GM21723 (cell line): ENCODE data around the gene UBE2K.
"Not testable (repeated sequence)": the region's sequence is repeated elsewhere in the genome, so short reads cannot be mapped to it uniquely, and the experiment has no call there.

Experiments used
- ATAC-seq: cut with Tn5 transposase; IDR thresholded peaks from one replicate; pipeline ENCODE4 v1.9.1; 2021; ENCODE audit warnings: mild to moderate bottlenecking, moderate library complexity; ENCODE audit not compliant: unreplicated experiment

UBE2K gene

DNA sequence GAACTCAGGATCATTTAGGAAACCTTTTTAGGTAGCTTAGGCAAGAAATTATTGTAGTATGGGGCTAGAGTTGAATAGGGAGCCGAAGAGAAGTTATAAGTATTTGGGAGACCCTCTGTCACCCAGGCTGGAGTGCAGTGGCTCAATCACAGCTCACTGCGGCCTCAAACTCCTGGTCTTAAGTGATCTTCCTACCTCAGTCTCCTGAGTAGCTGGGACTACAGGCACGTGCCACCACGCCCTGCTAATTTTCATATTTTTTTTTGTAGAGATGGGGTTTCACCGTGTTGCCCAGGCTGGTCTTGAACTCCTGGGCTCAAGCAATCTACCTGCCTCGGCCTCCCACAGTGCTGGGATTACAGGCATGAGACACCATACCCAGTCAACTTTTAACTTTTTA, 23.3 kb downstream of the UBE2K start:
- ATAC-seq = not testable (repeated sequence)

DNA sequence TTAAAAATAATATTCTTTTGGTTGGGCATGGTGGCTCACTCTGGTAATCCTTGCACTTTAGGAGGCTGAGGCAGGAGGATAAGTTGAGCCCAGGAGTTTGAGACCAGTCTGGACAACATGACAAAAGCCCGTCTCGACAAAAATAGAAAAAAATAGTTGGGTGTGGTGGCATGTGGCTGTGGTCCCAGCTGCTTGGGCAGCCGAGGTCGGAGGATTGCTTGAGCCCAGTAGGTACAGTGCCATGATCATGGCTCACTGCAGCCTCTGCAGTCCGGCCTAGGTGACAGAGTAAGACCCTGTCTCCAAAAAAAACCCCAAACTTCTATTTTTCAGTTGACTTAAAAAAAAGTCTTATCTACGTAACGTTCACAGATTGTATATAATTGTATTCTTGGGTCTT, 23.9 kb downstream of the UBE2K start:
- no peak for ATAC-seq

DNA sequence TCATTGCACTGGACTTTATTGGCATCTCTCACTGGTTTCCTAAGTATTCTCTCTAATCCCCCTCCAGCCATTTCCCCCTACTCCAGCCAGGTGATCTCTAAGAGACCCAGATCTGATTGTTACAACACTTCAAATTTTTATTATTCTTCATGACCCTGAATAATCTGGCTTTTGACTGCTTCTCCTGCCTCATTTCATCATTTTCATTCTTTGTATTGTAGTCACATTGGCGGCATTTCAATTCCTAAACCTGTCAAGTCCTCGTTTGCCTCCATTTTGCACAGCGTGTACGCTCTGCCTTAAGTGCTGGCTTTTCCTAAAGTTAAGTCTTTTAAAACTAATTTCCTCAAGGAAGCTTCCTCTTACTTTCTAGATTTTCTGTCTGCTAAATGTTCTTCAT, 31.6 kb downstream of the UBE2K start:
- no peak for ATAC-seq

DNA sequence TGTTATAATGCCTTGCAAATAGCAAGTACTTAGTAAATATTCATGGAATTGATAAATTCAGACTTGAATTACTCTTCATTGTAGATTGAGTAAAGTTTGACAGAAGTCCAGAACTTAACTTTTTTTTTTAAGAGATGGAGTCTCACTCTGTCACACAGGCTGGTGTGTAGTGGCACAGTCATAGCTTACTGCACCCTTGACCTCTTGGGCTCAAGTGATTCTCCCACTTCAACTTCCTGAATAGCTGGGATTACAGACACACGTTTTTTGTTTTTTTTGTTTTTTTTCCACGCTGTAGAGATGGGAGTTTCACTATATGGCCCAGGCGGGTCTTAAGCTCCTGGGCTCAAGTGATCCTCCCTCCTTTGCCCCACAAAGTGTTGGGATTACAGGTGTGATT, 32.1 kb downstream of the UBE2K start:
- no peak for ATAC-seq

DNA sequence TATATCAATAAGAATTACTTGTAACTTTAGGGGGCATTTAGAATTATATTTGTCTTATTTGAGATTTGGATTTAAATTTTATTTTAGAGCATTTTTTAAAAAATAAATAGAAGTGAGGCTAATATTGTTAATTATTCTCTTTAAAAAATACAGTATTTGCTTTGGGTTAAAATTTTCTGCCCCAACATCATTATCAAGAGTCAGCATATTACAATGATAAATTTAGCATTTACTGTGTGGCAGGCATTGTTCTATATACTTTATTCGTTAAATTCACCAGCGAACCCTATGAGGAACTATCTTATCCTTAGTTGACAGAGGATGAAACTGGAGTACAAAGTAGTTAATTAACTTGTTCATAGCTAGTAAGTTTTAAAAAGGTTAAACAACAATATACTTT, 34.0 kb downstream of the UBE2K start:
- ATAC-seq = no peak

DNA sequence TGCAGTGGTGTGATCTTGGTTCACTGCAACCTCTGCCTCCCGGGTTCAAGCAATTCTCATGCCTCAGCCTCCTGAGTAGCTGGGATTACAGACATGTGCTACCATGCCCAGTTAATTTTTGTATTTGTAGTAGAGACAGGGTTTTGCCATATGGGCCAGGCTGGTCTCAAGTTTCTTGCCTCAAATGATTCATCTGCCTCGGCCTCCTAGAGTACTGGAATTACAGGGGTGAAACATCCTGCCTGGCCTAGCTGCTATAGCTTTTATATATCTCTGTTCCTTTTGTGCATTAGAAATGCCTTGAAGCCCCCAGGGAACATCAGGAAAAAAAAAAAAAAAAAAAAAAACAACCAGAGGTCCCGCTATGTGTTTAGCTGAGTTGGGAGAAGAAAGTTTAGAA, 34.8 kb downstream of the UBE2K start:
- ATAC-seq = no peak

DNA sequence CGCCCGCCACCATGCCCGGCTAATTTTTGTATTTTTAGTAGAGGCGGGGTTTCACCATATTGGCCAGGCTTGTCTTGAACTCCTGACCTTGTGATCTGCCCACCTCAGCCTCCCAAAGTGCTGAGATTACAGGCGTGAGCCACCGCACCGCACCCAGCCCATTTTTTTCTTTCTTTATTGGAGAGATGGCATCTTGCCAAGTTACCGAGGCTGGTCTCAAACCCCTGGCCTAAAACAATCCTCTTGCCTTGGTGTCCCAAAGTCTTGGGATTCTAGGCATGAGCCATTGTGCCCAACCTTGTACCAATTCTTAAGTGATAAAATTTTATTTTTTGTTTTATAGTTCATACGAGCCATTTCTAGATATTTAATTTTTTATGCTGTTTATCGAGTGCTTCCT, 41.7 kb downstream of the UBE2K start:
- ATAC-seq = not testable (repeated sequence)

DNA sequence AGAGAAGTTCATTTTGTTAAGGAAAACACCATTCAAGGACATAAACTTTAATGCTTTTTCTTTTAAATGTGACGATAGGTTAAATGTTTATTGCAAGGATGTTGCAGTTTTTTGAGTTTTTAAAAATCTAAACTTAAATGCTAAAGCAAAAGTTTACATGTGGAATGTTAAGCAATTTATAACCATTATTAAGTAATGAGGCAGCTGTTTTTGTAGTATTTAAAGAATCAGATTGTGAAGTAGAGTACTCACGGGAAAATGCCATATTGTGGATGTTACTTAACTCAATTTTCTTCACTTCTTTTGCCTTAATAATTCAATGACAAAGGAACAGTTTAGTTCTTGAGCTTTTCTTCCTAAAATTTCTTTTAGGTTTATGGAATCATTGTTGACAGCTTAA, 43.5 kb downstream of the UBE2K start:
- no peak for ATAC-seq

DNA sequence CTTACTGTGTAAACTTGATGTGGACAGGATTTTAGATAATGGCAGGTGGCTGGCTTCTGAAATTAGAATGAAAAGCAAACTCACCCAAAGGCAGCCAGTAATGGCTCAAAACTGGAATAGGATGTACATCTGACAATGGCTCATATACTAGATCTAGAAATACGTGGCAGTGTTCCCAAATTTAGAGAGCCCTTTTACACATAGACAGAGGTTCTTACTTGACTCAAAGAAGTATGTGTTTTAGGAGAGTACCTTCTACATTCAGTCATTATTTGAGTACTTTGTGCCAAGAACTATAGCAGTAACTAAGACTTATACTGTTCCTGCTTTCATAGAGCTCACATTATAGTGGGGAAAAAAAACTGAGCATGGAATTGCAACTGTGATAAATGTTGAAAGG, 48.0 kb downstream of the UBE2K start:
- ATAC-seq = no peak

DNA sequence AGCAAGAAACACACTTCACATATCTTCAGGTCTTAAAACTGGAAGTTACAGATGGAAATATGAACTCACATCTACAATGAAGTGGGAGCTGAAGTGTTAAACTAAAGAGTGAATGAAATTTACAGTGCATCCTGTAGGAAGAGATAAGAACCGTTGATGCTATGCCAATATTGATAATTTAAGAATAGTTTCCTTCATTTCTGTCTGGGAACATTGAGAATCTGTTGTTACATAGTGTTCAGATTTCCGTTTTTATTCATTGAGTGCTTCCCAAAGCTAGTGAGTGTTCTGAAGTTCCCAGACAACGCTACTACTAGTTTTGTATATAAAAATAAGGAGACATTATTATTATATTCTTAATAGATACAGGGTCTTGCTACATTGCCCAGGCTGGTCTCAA, 52.3 kb downstream of the UBE2K start:
- no peak for ATAC-seq

DNA sequence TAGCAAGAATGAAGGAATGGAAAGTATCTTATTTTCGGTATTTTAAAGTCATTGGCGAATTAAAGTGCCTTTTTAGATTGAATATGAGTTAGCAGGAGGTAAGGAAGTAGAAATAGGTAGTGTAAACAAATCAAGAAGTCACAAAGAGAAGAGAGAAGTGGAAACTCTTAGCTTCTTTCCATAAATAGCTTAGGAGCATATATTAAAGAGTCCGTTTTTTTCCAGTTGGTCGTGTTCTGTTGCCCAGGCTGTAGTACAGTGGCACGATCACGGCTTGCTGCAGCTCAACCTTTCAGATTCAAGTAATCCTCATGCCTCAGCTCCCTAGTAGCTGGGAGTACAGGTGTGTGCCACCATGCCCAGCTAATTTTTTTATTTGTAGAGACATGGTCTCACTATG, 56.4 kb downstream of the UBE2K start:
- no peak for ATAC-seq

DNA sequence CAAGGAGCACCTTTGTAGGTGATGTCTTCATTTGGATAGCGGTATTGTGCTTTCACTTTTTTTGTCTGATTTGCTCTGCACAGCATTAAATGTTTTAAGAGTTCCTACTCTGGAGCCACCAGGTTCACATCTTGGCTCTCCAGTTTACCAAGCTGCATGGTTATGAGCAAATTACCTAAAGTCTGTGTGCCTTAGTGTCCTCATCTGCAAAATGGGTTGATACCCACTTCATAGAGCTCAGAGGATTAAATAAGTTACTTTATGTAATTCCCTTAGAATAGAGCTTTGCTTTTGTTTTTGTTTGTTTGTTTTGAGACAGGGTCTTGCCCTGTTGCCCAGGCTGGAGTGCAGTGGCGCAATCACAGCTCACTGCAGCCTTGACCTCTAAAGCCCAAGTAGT, 58.2 kb downstream of the UBE2K start:
- no peak for ATAC-seq

DNA sequence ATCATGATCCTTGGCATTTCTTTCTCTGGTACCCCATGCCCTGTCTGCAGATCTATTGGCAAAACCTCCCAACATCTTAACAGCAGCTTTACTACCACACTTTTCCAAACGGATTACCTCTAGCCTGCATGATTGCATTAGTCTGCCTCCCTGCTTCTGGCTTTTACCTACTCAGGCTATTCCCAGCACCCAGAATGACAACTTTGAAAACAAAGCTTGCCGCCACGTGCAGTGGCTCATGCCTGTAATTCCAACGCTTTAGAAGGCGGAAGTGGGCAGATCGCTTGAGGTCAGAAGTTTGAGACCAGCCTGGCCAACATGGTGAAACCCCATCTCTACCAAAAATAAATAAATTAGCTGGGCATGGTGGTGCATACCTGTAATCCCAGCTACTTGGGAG, 60.2 kb downstream of the UBE2K start:
- no peak for ATAC-seq

DNA sequence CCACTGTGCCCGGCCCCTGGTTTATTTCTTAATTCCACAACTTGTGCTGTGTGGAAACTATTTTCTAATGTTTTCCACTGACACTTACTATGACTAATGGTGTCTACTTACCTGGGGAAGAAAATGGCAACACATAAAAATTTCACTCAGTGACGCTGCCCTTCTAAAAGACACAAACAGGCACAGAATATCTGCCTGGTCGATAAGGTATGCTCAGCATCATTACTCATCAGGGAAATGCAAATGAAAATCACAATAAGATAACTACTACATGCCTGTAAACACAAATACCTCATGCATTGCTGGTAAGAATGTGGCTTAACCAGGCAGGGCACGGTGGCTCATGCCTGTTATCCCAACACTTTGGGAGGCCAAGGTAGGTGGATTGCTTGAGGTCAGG, 61.6 kb downstream of the UBE2K start:
- no peak for ATAC-seq

DNA sequence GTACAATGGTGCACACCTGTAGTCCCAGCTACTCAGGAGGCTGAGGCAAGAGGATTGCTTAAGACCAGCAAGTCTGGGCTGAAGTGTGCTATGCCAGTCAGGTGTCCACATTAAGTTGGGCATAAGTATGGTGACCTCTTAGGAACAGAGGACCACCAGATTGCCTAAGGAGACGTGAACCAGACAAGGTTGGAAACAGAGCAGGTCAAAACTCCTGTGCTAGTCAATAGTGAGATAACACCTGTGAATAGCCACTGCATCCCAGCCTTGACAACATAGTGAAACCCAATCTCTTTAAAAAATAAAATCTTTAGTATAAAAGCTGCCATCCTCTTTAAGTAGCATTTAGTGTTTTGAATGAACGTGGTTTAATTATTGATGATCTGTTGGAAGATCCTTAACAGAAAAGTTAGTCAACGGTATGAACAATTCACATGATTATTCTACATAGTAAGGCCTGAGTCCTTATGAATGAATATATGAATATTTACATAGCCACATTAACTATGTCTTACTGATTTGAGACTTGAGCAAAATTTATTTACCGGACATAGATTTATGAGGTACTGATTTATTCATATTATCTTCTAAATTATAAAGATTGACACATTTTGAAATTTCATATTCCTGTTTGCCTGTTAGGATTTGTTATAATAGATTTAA, 63.2 kb downstream of the UBE2K start:
- no peak for ATAC-seq

DNA sequence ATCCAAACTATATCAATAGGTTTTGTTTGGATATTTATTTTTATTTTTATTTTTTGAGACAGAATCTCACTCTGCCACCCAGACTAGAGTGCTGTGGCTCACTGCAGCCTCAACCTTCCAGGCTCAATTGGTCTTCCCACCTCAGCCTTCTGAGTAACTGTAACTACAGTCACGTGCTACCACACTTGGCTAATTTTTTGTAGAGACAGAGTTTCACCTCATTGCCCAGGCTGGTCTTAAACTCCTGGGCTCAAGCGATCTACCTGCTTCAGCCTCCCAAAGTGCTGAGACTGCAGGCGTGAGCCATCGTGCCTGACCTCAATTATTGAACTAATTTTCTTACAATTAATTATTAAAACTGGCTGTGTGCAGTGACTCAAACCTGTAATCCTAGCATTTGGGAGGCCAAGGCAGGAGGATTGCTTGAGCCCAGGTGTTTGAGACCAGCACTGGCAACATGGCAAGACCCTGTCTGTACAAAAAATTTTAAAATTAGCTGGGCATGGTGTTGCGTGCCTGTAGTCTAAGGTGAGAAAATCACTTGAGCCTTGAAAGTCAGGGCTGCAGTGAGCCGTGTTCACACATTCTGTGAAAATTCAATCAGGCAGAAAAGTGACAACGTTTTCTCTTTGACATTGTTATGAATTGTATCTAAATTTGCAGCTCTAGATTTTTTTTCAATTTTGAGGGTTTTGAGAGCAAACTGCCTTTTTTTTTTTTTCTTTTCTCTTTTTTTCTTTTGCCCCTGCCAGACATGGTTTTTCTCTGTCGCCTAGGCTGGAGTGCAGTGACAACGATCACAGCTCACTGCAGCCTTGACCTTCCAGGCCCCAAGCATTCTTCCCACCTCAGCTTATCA, 66.0 kb downstream of the UBE2K start:
- ATAC-seq = peak; percentile 51

DNA sequence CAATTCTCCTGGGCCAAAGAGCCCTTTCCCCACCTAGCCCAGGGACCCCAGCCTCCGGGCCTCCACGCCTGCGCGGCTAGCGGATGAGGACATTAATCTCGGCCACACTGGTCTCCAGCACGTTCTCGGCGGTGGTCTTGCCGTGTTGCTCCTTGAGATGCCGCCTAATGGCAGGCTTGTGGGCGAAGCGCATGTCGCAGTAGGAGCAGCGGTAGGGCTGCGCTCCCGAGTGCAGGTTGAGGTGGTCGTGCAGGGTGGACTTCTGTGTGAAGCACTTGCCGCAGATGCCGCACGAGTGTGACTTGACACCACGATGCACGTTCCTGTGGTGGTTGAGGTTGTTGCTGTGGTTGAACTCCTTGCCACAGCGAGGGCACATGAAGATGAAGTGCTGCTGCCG, 72.1 kb downstream of the UBE2K start:
- ATAC-seq = no peak

DNA sequence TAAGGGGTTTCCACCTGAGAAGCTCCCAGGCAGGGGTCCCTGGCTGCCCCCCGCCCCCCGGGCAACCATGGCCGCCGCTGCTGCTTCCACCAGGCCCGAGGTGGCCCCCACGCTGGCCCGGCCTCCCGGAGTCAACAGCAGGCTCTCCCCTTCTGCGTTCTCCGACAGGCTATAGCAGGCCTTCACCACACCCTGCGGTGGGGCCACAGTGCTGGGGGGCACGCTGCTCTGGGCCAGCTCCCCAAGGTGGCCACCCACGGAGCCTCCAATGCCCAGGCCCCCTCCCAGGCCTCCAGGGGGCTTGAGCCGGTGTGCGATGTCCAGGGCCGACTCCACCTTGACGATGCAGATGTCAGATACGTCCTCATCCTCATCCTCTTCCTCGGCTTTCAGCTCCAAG, 72.5 kb downstream of the UBE2K start:
- ATAC-seq = no peak

DNA sequence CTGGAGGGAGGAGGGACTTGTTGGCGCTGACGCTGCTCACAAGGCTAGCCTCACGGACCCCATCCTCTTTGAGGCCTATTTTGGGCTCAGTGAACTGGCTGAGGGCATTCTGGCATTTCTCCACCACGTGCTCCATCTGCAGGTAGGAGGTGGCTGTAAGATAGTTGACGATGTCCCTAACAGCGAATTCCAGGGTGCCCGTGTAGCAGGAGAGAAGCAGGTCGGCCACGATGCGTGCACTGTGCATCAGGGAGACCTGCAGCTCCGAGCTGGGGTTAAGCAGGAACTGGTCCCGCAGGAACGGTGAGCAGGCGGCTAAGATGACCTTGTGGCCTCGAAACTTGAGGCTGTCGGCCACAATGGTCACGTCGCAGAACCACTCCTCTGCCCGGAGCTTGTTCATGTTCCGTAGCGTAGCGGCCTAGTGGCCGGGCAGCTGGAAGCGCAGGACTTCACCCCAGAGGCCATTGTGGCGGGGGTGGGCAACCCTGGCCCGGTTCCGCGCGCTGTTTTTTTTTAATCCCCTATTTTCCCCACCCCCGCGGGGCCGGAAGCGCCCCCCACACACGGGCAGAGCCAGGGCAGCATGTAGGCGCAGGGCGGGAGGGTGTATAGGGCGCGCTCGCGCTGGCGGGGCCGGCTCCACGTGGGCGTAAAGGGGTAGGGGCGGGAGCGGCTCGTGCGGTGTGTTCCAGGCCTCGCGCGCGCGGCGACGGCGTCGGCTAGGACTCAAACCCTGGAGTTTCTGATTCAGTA, 73.2 kb downstream of the UBE2K start:
- ATAC-seq = no peak

DNA sequence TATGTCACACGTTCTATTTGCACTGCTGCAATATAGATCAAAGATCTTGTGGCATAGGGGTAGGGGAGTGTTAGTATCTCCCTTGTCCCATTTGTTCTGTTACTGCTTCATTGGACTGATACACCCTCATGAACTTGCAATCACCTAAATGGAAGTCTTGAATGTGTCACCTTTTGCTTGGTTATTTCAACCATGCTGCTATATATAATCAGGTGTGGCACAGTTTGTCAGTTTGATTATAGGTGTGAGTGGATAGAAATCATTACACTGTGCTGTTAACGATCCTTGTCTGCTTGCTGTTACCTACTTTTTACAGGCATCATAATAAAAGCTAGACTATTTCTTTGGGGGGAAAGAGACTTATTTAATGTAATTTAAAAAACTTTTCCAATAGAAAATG, 84.1 kb downstream of the UBE2K start:
- ATAC-seq = not testable (repeated sequence)

DNA sequence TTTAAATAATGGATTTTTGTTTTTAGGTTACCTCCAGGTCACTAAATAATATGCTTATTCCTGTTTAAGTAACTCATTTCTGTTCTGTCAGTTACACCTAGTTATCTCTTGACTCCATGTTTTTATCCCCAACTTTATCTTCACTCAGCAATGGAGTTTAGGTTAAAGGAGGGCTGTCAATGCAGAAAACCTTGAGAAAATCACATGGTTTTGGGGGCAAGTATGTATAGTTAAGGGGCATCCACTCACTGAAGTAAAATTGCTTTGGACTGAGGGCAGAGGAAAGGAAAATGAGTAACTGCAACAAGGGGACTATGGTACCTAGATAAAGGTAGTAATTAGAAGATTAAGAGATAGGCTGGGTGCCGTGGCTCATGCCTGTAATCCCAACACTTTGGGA, 87.1 kb downstream of the UBE2K start:
- no peak for ATAC-seq

DNA sequence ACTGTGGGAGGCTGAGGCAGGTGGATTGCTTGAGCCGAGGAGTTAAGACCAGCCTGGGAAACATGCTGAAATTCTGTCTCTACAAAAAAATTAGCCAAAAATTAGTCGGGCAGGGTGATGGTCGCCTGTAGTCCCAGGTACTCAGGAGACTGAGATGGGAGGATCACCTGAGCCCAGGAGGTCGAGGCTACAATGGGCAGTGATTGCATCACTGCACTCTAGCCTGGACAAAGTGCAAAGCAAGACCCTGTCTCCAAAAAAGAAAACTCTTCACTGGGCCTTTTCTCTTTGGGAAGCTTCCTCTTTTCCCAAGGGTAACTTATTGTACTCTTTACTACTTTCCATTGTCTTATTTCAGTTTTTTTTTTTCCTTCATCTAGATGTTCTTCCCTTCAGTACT, 88.9 kb downstream of the UBE2K start:
- ATAC-seq = no peak
